ENCODE measurements around the gene TIMM23.
"Not testable (repeated sequence)": the region's sequence is repeated elsewhere in the genome, so short reads cannot be mapped to it uniquely, and the experiment has no call there.

The TIMM23 gene

DNA sequence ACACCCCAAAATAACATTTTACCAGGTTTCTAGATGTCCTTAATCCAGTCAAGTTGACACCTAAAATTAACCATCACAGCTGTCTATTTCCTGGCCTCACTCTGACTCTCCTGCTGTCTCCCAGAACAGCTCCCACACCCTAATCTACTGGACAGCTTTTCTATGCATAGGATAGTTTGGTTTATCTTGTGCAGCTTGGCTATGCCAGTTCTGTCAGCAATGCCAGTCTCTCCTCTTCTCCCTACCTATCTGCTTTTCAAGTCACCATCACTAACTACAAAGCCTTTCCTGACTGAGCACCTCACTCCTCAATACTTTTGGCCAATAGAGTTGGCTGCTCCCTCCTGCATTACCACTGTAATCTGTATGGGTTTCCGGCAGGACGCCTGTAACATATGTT lies 53.1 kb downstream of the TIMM23 start:
- no peak for DNase-seq

DNA sequence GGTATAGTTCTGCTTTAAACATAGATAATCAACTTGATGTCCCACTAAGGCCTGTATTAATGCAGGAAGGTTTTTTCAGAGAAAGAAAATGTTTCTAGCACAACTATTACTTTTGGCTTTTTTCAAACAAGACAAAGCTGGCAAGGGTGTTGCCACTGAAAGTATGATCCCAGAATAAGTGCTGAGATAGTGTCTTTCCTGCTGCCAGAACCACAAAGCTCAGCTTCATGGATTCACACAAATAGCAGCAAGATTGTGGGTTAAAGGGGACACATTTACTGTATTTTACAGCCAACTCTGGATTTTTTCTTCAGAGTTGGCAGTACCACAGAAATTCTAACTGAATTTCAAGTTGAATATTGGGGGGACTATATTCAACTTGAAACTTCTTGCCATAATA lies 53.8 kb downstream of the TIMM23 start:
- no peak for DNase-seq

GRCh38 chr10:46028584-46029460 lies 56.5 kb downstream of the TIMM23 start:
- no peak for DNase-seq

DNA sequence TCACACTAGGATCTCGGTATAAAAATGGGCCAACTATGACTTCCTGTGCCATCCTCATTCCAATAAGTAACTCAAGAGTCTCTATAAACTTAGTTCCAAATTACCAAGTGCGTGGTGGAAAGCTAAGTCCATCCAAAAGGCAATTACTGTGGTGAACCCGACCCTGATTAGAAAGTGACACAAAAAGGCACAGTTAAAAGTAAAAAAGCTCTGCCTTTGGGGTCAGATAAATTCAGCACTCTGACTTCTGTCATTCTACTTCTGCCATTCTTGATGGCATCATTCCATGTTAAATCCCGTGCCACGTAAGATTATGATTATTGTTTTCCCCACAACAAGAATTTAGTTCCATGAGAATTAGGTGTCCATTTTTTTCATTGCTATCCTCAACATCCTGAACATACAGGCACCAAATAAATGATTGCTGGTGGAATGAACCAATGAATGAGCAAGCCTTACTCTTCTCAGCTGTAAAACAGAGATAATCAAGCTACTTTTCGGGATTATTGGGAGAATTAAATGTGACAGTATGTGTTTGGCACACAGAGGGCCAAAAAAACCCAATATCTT lies 57.3 kb downstream of the TIMM23 start:
- no peak for DNase-seq

DNA sequence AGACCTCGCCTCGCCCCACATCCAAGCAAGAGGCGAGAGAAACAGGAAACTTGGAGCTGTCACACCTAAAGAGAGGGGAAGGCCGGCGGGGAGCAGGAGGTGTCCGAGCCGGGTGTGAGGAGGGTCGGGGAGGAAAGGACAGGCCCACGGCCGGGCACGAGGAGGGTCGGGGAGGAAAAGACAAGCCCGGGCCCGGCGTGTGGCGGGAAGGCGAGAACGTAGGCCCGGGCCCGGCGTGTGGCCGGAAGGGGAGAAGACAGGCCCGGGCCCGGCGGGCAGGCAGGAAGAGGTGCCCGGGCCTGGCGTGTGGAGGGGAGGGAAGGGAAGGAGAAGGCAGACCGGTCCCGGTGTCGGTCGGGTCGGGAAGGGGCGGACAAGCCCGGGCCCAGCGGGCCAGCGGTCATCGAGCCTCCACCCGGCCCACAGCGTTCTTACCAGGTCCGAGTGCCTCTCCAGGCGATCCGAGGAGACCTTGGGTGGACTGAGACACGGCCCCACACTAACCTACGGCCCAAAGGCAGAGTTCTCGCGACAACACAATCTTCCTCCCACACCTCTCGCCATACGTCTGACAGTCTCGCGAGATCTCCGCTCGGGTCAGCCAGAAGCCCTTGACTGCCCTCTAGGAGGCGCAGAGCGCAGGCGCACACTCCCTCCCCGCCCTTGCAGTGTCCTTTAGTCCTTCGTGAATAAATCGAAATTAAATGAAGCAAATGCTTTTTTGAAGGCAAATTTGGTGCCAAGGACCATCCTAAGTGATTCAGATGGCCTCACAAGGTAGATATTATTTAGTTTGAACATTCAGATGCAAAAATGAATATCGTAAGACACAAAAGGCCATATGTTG lies 58.0 kb downstream of the TIMM23 start, which contains the start of gene NCOA4:
NCOA4 (minus strand) TSS at position 533 of the 847 bp plus-strand sequence. CDS start 13,943 bp downstream, outside the sequence.
- peak; percentile 93 for DNase-seq

DNA sequence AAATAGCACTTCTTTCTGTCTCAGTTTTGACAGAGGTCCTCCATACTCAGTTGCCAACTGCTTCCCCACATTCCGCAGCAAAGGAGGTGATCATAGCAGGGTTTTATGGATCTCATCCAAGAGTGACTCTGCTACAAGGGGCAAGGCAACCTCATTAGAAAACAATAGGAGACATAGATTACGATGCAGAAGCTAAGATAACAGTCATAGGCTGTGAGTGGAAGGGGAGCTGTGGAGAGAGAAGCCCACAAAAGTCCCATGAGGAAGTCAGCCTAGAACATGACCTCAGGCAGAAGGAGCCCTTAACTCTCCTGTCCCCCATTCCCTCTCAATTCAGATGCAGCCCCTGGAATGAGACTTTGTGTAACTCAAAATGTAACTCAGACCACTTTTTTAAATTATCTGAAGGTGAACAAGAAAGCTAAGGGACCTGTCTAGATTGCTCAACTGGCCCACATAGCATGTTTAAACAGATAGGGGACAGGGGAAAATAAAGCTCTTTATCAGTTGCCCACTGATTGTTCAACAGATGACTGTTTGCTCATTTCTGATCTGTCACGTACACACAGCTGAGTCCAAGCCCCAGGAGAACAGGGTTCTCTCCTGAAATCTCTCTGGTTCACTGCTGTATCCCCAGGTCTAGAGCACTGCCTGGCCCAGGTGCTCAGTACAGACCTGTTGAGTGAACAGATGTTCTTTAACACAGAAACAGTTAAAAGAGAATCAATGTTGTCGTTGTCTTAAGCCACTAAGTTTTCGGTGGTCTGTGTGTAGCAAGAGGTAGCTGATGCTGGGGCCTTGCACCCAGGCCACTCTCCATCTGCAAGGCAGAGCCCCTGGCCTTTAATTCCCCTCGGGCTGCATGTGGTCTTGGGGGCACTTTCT lies 59.6 kb downstream of the TIMM23 start:
- no peak for DNase-seq

- no peak for DNase-seq
Measured at GRCh38 chr10:46033602-46034011, 61.3 kb downstream of the TIMM23 start.

DNA sequence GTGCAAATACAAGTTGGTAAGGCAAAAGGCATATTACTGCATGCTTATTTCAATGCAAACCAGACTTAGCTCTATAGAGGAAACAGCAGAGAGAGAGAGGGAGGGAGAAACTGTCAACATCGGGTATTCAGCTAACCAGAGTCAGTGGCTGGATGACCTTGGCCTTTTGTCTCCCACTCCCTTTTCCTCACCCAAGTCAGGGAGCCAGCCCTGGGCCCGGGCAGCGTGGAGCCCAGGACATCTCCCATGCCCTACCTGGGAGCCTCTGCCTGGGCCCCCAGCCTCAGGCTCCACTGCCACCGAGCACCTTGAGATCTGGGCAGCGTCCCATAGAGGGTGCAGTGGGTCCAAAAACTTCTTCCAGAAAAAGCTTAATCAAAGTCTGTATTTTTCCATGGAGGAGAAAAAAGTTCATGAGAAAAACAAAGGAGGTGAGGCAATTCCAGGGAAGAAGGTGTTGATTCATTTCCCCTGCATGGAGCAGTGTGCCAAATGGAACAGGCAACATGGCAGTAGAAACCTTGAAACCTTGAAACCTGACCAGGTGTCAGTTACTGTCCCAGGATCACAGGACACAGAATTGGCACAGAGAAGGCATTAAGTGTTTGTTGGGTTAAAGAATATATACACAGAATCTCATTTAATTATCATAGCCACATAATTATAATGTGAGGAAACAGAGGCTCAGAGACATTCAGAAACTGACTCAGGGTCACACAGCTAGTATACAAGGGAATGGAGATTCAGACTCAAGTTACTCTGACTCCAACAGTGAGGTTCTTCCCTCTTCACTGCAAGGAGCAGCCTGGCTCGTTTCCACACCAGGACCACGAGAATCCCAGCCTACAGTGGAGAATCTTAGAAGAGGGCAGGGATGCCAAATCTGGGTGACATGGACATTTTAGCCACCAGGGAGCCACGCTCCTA lies 63.9 kb downstream of the TIMM23 start:
- DNase-seq = no peak

GRCh38 chr10:46037107-46037825 lies 65.0 kb downstream of the TIMM23 start:
- DNase-seq = no peak

GRCh38 chr10:46040004-46040403 lies 67.7 kb downstream of the TIMM23 start:
- DNase-seq = no peak

GRCh38 chr10:46042527-46042926 lies 70.2 kb downstream of the TIMM23 start:
- DNase-seq = no peak

DNA sequence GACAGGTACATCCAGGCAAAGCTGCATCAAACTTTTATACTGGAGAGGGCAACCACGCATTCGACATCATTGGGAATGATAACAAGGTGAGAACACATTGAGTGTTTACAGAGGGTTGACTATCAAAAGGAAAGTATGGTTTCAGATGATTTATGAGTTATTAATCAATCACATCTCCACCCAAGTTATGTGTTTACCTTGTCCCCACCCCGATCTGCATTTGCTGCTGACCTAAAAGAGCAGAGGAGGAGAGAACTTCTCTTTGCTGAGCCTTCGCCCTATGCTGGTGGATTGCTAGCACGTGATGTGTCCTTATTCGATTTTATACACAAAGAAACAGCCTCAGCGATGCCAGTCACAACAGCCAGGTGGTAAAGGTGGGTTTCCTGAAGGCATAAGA lies 74.0 kb downstream of the TIMM23 start, which contains the start of gene MSMB:
MSMB (minus strand) TSS at position 9 of the 400 bp plus-strand sequence. CDS start 32 bp downstream, outside the sequence.
- DNase-seq = no peak

GRCh38 chr10:46048152-46048551 lies 75.9 kb downstream of the TIMM23 start:
- no peak for DNase-seq

DNA sequence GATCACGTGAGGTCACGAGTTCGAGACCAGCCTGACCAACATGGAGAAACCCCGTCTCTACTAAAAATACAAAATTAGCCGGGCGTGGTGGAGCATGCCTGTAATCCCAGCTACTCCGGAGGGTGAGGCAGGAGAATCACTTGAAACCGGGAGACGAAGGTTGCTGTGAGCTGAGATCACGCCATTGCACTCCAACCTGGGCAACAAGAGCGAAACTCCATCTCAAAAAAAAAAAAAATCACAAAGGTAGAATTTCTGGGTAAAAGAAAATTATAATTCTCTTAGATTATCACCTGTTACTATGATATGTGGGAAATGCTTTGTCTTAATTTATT lies 77.2 kb downstream of the TIMM23 start:
- DNase-seq = not testable (repeated sequence)

- no peak for DNase-seq
Measured at GRCh38 chr10:46050941-46051623, 78.8 kb downstream of the TIMM23 start.

DNA sequence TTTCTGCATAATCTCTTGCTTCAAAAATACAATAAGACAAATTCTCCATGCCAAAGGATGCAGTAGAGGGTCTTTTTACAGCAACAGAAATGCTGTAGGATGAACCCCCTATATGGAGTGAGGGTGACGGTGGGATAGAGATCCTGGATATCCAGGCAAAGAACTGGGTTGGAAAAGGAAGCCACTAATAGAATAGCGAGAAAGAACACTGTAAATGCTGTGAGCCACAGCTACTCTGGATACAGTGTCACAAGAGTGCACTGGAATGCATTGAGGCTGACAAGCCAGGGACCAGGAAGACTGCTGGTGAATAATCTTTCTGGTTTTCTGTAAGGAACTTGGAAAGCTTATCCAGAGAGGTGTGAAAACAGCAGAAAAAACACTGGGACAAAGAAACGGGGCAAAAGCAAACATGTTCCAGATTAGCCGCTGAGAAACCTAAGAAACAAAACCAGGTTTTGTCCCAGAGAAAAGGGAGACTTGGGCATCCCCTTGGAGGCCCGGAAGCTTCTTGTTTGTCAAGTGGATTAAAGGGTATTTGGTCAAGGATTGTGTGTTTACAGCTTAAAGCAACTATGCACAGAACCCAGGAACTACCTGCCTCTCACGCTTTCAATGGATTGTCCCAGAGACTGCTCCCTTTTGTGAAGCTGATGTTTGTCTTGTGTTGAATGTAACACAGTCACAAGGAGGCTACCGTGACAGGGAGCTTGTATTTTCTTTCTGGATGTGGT lies 79.9 kb downstream of the TIMM23 start:
- no peak for DNase-seq

DNA sequence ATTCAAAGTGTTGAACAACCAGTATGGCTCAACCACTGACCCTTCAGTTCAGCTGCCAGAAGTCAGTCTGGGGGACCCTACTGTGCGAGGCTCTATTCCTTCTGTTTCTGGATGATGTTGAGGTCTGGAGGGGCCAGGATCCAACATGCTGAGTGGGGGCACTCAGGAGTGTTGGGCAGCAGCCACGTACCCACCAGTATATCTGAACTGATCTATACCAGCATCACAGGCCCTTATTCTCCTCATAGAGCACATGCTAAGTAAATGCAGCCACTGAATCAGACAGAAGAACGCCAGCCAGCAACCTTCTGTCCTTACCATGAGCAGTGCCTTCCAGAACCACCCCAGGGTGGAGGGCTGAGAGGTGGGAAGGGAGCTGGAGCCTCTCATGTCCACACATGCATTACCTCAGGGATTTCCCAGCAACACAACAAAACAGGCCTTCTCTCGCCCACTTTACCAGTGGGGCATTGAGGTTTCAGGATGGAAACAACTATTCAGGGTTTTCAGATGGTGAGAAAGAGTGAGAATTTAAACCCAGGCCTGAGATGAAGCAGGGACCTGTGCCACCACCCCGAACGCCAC lies 80.6 kb downstream of the TIMM23 start:
- no peak for DNase-seq
